B cell (primary cell): ENCODE measurements around the gene ANTXR2.

Experiments used
- CTCF ChIP-seq: fragments of 200-600 bp; IDR thresholded peaks from one replicate; pipeline ENCODE4 v1.8.0; 2022; ENCODE audit warnings: antibody characterized with exemption, mild to moderate bottlenecking
- EZH2 ChIP-seq: IDR thresholded peaks from 2 replicates; pipeline ENCODE4 v1.6.1; 2012; ENCODE audit warnings: borderline replicate concordance, low read depth, mild to moderate bottlenecking, moderate library complexity, low read length; ENCODE audit not compliant: insufficient read depth, poor library complexity, severe bottlenecking

GRCh38 chr4:80042821-80043220 lies 30.2 kb downstream of the ANTXR2 start:
- TF ChIP-seq CTCF (no peak), EZH2 (no peak)
